GM12875 (cell line): Measurements from ENCODE around the gene GCSAM.
"Not testable (repeated sequence)": the region's sequence is repeated elsewhere in the genome, so short reads cannot be mapped to it uniquely, and the experiment has no call there.

Experiments
- H3K4me3 ChIP-seq: one replicate; pipeline ENCODE4 v1.5.1; 2011; ENCODE audit warnings: low read depth, low read length, control low read depth
- CTCF ChIP-seq: IDR thresholded peaks from 2 replicates; pipeline ENCODE4 v1.5.1; 2011; ENCODE audit warnings: low read depth, mild to moderate bottlenecking, control low read depth, inconsistent platforms, low read length, moderate library complexity, borderline replicate concordance; ENCODE audit not compliant: insufficient read depth

GCSAM gene

GRCh38 chr3:112085735-112086075 lies 47.3 kb downstream of the GCSAM start:
- no peak for TF ChIP-seq CTCF
- H3K4me3 ChIP-seq: no peak overlapping the region

GRCh38 chr3:112084980-112085705 lies 47.9 kb downstream of the GCSAM start:
- no peak for TF ChIP-seq CTCF
- no peak overlapping the region for H3K4me3 ChIP-seq

- no peak for TF ChIP-seq CTCF
- no peak overlapping the region for H3K4me3 ChIP-seq
Measured at GRCh38 chr3:112083239-112083638, 49.8 kb downstream of the GCSAM start.

- no peak overlapping the region for H3K4me3 ChIP-seq
- TF ChIP-seq CTCF: no peak
Measured at GRCh38 chr3:112078125-112079083, 54.6 kb downstream of the GCSAM start.

- no peak for TF ChIP-seq CTCF
- no peak overlapping the region for H3K4me3 ChIP-seq
Measured at GRCh38 chr3:112074616-112075497, 58.2 kb downstream of the GCSAM start.

- no peak overlapping the region for H3K4me3 ChIP-seq
- no peak for TF ChIP-seq CTCF
Measured at GRCh38 chr3:112074006-112074405, 59.0 kb downstream of the GCSAM start.

GRCh38 chr3:112072387-112073060 lies 60.5 kb downstream of the GCSAM start:
- not testable (repeated sequence) for H3K4me3 ChIP-seq
